Stimulated activated CD4-positive, alpha-beta T cell treated with anti-CD3 and anti-CD28 coated beads, Interleukin-2, amount 100 ng/mL, for 24 hours (primary cell): ENCODE data around the gene LIMS2.

Source experiments
- DNase-seq, 2 donors: peaks; one replicate each; pipeline ENCODE4 v3.0.0-alpha.2; 2020

Gene LIMS2

GRCh38 chr2:127700527-127701192 is 25.3 kb upstream of the LIMS2 start:
- DNase-seq = peak; percentile 30 to 36

- DNase-seq = no peak
Measured at GRCh38 chr2:127698553-127699355, 23.4 kb upstream of the LIMS2 start.

- DNase-seq = no peak
Measured at GRCh38 chr2:127697482-127698180, 22.3 kb upstream of the LIMS2 start.

GRCh38 chr2:127695491-127696472 is 20.5 kb upstream of the LIMS2 start:
- DNase-seq = peak; percentile 45 to 66

GRCh38 chr2:127694986-127695385 is 19.7 kb upstream of the LIMS2 start:
- DNase-seq = no peak

GRCh38 chr2:127690696-127691095 is 15.4 kb upstream of the LIMS2 start:
- no peak for DNase-seq

GRCh38 chr2:127688405-127688804 is 13.1 kb upstream of the LIMS2 start:
- DNase-seq = no peak

GRCh38 chr2:127685410-127686080 is 10.2 kb upstream of the LIMS2 start:
- DNase-seq = no peak

GRCh38 chr2:127683757-127684156 is 8.4 kb upstream of the LIMS2 start:
- DNase-seq = no peak

- DNase-seq = no peak
Measured at GRCh38 chr2:127683056-127683455, 7.7 kb upstream of the LIMS2 start.

GRCh38 chr2:127681976-127682857 is 6.9 kb upstream of the LIMS2 start:
- DNase-seq = no peak

GRCh38 chr2:127681288-127681804 is 6.0 kb upstream of the LIMS2 start:
- DNase-seq = no peak

- no peak for DNase-seq
Measured at GRCh38 chr2:127680706-127681287, 5.5 kb upstream of the LIMS2 start.

GRCh38 chr2:127679680-127680361 is 4.5 kb upstream of the LIMS2 start:
- no peak for DNase-seq

GRCh38 chr2:127678991-127679390 is 3.7 kb upstream of the LIMS2 start:
- no peak for DNase-seq

GRCh38 chr2:127678531-127678930 is 3.2 kb upstream of the LIMS2 start:
- DNase-seq = no peak

GRCh38 chr2:127676906-127677305 is 1.6 kb upstream of the LIMS2 start:
- no peak for DNase-seq

GRCh38 chr2:127674241-127675209 is 805 bp downstream of the LIMS2 start:
- DNase-seq = peak in 1 of 2 donors; percentile 42
